GM11168 (cell line): Measurements from ENCODE around the gene MRPL17.
"Not testable (repeated sequence)": the region's sequence is repeated elsewhere in the genome, so short reads cannot be mapped to it uniquely, and the experiment has no call there.

ENCODE experiments used
- in situ Hi-C: fragments of 300-500 bp; cut with MboI; formaldehyde crosslinking; loops from one replicate; pipeline ENCODE4 v1.12.0; 2022; ENCODE audit warnings: low sequenced_read_pairs; ENCODE audit not compliant: unreplicated experiment

The MRPL17 gene

GRCh38 chr11:6682936-6683861 is at the start of gene MRPL17:
MRPL17 (minus strand) TSS chr11:6683340; CDS start chr11:6683296, 44 bp downstream.
- in situ Hi-C loops: no loop called here

- in situ Hi-C loops: no loop called here
Measured at GRCh38 chr11:6727971-6728760, 45.0 kb upstream of the MRPL17 start.

GRCh38 chr11:6725386-6725896 is 42.3 kb upstream of the MRPL17 start:
- in situ Hi-C loops: no loop called here

- in situ Hi-C loops: no loop called here
Measured at GRCh38 chr11:6724013-6724412, 40.9 kb upstream of the MRPL17 start.

- in situ Hi-C loops: no loop called here
Measured at GRCh38 chr11:6721343-6721742, 38.2 kb upstream of the MRPL17 start.

- in situ Hi-C loops: no loop called here
Measured at GRCh38 chr11:6719576-6719975, 36.4 kb upstream of the MRPL17 start.

- in situ Hi-C loops: no loop called here
Measured at GRCh38 chr11:6717426-6717825, 34.3 kb upstream of the MRPL17 start.

GRCh38 chr11:6711552-6711951 is 28.4 kb upstream of the MRPL17 start:
- in situ Hi-C loops: not testable (repeated sequence)

GRCh38 chr11:6708876-6709275 is 25.7 kb upstream of the MRPL17 start:
- in situ Hi-C loops: no loop called here

GRCh38 chr11:6705905-6706535 is 22.9 kb upstream of the MRPL17 start:
- in situ Hi-C loops: no loop called here

- in situ Hi-C loops: no loop called here
Measured at GRCh38 chr11:6703247-6704063, 20.3 kb upstream of the MRPL17 start.

- in situ Hi-C loops: not testable (repeated sequence)
Measured at GRCh38 chr11:6701955-6702354, 18.8 kb upstream of the MRPL17 start.

- in situ Hi-C loops: no loop called here
Measured at GRCh38 chr11:6695377-6695776, 12.2 kb upstream of the MRPL17 start.

GRCh38 chr11:6694229-6694535 is 11.0 kb upstream of the MRPL17 start:
- in situ Hi-C loops: no loop called here

GRCh38 chr11:6693342-6694228 is 10.4 kb upstream of the MRPL17 start:
- in situ Hi-C loops: no loop called here

GRCh38 chr11:6692128-6692527 is 9.0 kb upstream of the MRPL17 start:
- in situ Hi-C loops: no loop called here

- in situ Hi-C loops: not testable (repeated sequence)
Measured at GRCh38 chr11:6690431-6691132, 7.4 kb upstream of the MRPL17 start.

- in situ Hi-C loops: no loop called here
Measured at GRCh38 chr11:6687876-6688275, 4.7 kb upstream of the MRPL17 start.
